GM21367 (cell line): ENCODE measurements around the gene PALLD.
"Not testable (repeated sequence)": the region's sequence is repeated elsewhere in the genome, so short reads cannot be mapped to it uniquely, and the experiment has no call there.

Source experiments
- ATAC-seq: cut with Tn5 transposase; IDR thresholded peaks from one replicate; pipeline ENCODE4 v1.9.1; 2021; ENCODE audit not compliant: unreplicated experiment

Gene PALLD

GRCh38 chr4:168490711-168491110 is 6.1 kb upstream of the PALLD start:
- ATAC-seq = no peak

- ATAC-seq = no peak
Measured at GRCh38 chr4:168491563-168491962, 5.3 kb upstream of the PALLD start.

DNA sequence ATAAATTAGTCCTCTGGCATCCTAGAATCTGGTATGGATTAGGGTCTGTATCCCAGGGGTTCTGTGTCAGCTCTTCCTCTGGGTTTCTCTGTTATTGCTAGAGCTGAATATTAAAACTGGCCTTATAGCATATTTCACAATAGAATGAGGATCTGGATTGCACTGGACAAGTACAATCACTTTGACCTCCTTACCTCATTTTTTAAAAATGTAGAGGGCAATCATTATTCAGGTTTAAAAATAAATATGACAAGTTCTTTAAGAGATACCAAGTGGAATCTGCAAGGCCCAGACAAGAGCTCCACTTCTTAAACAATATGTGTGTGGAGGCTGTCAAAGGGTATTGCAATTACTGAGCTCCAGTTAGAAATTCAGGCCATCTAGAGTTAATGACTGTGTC is 1.4 kb downstream of the PALLD start:
- ATAC-seq = no peak

GRCh38 chr4:168499241-168499640 is 2.4 kb downstream of the PALLD start:
- no peak for ATAC-seq

DNA sequence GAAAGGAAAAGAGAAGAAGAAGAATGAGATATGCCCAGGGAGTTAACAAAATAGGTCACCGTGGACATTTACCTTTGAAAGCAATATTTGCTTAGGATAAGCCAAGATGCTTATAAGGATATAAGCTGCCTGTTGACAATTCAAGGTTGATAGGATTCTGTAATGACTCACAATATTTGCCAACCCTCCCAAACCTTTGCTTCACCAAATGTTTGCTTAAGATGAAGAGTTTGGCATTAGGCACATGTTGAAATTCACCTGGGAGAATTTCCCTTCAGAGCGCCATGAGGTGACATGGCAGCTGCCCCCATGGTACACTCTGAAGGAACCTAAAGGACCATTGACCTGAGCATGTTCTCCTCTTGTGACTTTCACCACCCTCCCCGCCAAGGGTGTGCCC is 4.6 kb downstream of the PALLD start:
- ATAC-seq = no peak

DNA sequence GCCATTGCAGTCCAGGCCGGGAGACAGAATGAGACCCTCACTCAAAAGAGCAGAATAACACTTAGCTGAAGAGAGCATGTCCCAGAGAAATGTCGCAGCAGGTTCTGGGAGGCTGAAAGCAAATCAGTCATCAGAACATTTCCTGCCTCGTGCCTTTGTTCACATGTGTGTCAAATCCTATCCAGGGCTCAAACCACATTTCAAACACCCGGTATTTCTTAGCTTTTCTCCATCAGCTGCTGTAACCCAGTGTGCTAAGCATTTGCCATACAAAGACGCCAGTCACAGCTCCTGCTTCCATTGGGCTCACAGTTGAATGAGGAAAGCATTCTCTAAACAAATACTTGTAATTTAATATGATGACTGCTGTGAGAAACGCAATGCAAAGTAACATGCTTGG is 6.0 kb downstream of the PALLD start:
- ATAC-seq = no peak

DNA sequence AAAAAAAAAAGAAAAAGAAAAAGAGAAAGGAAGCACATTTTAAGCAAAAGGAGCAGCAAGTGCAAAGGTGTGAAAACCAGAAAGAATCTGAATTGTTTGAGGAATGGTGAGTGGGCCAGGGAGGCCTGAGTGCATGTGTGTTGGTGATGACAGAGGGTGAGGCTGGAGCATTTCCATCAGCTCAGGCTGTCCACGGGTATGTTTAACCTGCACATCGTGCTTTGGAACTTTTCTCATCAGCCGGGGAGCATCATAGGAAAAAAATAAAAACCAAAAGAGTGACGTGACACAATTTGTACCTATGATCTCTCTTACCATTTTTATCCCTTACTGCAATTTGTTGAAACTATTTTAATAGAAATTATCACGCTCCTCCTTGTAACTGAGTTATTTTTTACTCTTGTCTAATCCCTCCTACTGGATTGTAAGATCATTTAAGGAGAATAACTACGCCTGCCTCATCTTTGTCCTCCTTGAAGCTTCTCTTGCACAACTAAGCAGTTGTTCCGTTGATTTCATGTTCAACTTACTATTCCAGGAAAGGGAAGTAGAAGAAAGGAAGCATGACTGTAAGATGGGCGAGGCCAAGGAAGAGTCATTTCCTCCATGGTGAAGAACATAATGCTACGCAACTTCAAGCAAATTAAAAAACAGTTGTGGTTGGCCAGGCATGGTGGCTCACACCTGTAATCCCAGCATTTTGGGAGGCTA is 7.0 kb downstream of the PALLD start:
- ATAC-seq = no peak

- no peak for ATAC-seq
Measured at GRCh38 chr4:168504526-168504925, 7.7 kb downstream of the PALLD start.

DNA sequence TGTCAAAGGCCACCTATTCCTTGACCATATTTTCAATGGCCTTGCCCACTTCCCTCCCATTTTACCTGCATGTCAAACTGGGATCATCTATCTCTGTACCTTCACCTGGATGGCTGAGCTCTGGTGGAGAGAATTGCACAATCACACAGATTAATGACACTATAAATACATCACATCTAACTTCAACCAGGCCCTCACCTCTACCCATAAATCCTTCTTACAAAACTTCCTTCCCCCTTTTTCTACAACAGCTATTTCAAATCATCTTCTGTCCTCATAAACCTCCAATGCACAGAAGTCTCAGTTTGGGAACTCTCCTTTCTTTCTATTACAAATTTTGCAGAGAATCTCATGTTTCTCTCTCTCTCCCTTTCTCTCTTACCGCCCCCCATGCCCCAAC is 9.2 kb downstream of the PALLD start:
- ATAC-seq = no peak

DNA sequence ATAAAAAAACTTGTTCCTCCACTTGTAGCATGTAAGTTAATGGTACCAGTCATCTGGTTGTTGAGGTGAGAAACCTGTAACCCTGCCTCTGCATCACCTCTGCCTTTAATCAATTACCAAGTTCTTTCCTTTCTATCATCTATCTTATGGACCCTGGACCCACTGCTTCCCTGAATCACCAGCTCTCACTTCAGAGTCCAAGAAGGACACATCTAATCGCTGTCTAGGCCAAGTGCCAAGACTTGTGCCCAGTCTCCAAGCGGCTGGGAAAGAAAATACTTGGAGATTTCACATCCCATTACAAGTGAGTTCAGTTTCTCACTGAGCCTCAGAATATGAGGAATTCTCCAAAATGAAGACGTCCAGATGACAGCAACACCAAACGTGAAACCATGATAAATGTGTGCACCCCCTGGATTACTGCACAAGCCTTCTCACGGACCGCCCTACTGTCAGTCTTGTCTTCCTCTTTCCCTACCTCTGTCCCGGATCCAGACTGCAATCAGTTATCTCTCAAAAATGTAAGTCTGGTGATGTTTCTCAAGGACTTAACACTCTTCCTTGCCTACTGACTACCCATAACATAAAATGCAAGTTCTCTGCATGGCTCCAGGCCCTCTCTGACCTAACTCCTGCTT is 10.4 kb downstream of the PALLD start:
- no peak for ATAC-seq

- ATAC-seq = no peak
Measured at GRCh38 chr4:168508683-168509082, 11.8 kb downstream of the PALLD start.

GRCh38 chr4:168509786-168510185 is 12.9 kb downstream of the PALLD start:
- no peak for ATAC-seq

- ATAC-seq = no peak
Measured at GRCh38 chr4:168511780-168512489, 15.1 kb downstream of the PALLD start.

DNA sequence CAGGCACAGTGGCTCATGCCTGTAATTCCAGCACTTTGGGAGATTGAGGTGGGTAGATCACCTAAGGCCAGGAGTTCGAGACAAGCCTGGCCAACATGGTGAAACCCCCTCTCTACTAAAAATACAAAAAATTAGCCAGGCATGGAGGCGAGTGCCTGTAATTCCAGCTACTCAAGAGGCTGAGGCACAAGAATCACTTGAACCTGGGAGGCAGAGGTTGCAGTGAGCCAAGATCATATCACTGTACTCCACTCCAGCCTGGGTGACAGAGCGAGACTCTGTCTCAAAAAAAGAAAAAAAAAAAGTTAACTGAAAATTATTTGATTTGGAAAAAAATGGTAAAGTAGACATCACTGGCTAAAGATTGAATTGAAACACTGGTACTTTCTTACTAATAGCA is 17.0 kb downstream of the PALLD start:
- ATAC-seq = not testable (repeated sequence)

GRCh38 chr4:168514249-168514852 is 17.5 kb downstream of the PALLD start:
- no peak for ATAC-seq

GRCh38 chr4:168515222-168516011 is 18.6 kb downstream of the PALLD start:
- no peak for ATAC-seq

DNA sequence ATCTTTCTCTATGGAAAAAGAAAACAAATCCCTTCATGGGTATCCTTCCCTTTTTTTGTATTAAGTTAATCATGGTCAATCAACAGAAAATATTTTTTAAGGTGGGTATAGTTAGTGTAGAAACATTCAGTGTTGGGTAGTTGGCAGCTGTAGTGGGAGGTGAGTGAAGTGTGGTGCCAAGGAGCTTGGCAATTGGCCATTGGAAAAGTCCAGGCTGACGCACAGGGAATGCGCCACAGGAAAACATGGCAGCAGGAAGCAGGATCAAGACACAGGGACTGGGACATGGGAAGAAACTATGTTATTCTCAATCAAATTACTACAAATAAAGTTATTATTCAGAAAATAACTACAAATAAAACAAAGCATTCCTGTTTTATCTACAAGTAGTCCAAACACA is 20.0 kb downstream of the PALLD start:
- no peak for ATAC-seq

DNA sequence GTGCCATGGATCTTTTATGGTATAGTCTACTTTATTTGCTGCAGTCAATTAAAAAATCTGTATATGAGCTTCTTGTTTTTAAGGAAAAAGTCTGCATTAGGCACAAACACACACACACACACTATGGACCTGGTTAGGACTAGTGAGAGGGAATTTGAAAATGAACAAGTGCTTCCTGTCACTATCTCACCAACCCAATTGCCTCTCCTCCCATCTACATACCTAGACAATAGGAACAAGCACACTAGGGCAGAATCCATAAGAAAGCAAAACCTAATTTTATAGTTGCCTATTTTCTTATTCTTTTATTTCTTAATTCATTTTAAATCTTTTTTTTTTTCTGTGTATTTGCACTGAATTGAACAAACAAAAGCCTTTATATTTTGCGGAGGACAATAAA is 22.7 kb downstream of the PALLD start:
- ATAC-seq = no peak

DNA sequence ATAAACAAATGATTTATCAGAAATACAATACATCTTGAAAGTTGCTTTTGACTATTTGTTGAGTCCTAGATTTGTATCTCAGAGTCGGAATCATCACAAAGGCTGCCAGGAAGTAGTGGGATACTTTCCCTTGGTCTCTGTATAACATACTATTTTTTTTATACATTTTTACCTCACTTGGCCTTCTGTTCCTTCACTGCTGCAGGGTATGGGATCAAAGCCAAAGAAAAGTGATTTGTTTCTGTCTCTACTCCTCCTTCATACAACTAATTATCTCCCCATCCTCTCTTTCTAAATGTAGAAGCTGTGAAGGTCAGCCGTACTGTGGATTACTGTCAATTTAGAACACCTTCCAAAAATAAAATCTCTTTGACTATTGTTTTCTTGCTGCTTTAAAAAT is 24.9 kb downstream of the PALLD start:
- no peak for ATAC-seq

DNA sequence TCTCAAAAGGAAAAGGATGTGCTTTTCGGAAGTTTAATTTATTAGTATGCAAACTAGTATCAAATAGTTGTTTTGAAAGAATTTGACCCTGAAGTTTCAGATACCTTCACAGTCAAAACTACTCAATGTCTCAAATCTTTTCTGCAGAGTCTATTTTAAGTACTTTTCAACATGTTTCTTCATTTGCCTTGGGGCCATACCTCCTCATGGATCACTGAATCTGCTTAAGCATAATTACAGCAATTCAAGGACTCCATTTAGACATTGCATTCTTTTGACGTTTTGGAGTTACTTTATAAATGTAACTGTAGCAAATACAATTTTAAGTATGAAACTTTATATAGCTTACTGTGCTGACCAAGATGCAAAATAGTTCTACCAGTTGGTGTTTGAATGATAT is 25.5 kb downstream of the PALLD start:
- no peak for ATAC-seq

DNA sequence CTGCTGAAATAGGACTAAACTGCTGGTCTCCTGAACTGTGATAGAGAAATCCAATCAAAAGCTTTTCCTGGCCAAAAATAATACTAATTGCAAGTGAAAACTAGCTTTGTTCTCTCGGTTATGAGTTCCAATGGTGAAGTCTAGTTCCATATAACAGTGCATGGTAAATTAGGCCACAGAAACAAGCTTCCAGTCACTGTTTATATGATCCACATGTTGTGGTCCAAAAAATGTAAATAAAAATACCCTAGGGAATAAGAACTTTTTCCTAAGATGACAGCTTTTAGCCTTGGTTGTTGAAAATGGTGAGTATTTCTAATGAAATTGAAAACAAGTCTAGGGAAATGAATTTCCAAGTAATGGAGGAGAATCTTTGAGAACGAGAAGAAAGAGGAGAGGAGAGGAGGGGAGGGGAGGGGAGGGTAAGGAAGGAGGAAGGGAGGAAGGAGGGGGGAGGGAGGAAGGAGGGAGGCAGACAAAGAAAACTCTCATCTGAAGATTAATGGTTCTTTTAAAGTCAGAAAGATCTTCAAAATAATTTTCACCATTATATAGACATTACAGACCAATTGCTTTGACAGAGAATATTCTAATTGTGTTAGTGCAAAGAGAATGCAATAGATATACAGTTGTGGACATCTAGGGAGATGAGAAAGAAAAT is 26.1 kb downstream of the PALLD start:
- ATAC-seq = no peak
